NCI-H2029 (cell line): ENCODE results near the gene MLST8.

ENCODE experiments used
- DNase-seq: peaks from one replicate; lab custom pipeline; 2025; lab: John Stamatoyannopoulos, UW

MLST8 gene

DNA sequence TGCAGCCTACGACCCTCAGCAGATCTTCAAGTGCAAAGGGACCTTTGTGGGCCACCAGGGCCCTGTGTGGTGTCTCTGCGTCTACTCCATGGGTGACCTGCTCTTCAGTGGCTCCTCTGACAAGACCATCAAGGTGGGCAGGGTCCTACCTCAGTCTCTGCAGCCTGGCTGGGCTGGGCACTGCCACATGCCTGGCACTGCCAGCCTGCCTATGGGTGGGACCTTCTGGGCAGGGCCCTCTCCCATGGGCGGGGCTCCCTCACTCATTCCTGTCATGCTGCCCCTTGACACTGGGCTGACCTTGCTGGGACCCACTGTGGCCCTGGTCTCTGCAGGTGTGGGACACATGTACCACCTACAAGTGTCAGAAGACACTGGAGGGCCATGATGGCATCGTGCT is 31.3 kb upstream of the MLST8 start:
- DNase-seq: no peak

DNA sequence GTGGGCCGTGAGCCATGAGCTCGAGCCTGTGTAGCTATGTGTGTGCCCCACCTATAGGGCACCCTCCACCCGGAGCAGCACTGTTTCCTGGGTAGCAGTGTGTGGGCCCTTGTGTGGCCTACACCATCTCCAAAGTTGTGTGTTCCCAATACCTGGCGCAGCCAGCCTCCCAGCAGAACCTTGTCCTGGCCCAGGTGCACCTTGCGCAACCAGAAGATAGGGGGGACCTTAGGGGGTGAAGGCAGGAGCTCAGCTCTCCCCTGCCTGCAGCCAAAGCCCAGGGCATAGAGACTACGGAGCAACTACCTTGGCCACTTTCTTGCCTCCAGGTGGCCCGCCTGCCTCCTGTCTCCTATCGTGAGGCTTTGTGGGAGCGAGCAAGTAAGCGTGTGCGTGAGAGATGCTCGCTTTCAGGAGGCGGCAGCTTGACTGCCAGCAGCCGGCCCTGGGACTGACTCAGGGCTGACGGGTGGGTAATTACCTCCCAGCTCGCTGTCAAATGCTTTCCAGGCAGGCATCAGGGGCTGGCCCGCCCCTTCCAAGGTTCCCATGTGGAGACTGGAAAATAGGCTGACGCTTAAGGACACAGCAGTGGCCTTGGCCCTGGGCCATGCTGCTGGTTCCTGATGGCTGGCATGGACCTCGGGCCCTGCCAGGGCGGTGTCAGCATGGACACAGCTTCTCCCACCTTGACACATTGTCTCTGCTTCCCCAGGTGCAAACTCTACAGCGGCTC is 30.7 kb upstream of the MLST8 start:
- no peak for DNase-seq

- DNase-seq: no peak
Measured at GRCh38 chr16:2175454-2175853, 29.8 kb upstream of the MLST8 start.

- DNase-seq: no peak
Measured at GRCh38 chr16:2176047-2176446, 29.2 kb upstream of the MLST8 start.

- no peak for DNase-seq
Measured at GRCh38 chr16:2177101-2177500, 28.2 kb upstream of the MLST8 start.

DNA sequence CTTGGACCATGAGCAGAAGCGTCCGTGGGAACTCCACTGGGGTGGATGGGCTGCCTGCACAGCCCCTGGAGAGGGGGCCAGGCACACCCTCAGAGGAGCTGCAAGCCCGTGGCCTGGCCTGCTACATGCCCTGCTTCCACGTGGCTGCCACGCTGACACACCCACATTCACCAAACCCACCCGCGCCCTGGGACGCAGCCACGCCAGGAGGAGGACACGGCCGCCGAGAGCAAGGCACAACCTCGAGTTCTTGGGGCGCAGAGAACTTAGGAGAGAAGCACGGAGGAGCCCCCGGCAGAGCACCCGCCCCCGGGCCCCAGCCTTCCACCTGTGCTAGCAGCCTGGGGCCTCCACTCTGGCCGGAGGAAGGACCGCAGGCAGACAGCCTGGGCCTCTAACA is 27.7 kb upstream of the MLST8 start:
- DNase-seq: no peak

- no peak for DNase-seq
Measured at GRCh38 chr16:2178321-2179106, 26.7 kb upstream of the MLST8 start.

GRCh38 chr16:2179107-2179501 is 26.1 kb upstream of the MLST8 start:
- DNase-seq: no peak

DNA sequence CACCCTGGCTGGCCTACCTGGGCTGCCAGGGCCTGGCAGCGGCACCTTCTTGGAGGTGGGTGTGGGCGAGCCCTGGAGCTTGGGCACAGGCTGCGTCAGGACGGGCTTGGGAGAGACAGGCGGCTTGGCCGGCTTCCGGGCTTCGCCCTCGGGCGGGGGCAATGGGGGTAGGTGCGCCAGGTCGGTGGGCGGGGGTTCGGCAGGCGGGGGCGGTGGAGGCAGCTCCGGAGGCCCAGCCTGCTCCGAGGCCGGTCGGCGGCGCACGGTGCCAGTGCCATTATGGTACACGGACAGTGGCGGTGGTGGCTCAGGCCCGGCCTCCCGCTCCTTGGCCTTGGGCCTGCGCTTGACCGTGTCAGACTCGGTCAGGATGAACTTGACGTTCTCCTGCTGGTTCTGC is 25.7 kb upstream of the MLST8 start:
- no peak for DNase-seq

DNA sequence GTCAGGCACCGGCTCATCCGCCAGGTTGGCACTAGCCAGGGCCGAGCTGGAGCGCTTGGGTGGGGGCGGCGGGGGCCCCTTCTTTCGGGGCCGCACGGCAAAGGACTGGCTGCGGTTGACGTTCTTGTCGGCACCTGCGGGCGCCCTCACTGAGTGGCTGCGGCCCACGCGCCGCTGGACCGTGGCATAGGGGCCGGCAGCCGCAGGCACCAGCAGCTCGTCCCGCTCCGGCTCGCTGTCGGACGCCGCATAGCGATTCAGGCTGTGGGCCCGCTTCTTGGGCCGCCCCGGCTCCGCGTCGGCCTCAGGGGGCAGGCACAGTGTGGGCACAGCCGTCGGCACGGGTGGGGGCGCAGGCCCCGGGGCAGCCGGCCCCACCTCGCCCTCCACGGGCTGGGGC is 24.8 kb upstream of the MLST8 start:
- no peak for DNase-seq

DNA sequence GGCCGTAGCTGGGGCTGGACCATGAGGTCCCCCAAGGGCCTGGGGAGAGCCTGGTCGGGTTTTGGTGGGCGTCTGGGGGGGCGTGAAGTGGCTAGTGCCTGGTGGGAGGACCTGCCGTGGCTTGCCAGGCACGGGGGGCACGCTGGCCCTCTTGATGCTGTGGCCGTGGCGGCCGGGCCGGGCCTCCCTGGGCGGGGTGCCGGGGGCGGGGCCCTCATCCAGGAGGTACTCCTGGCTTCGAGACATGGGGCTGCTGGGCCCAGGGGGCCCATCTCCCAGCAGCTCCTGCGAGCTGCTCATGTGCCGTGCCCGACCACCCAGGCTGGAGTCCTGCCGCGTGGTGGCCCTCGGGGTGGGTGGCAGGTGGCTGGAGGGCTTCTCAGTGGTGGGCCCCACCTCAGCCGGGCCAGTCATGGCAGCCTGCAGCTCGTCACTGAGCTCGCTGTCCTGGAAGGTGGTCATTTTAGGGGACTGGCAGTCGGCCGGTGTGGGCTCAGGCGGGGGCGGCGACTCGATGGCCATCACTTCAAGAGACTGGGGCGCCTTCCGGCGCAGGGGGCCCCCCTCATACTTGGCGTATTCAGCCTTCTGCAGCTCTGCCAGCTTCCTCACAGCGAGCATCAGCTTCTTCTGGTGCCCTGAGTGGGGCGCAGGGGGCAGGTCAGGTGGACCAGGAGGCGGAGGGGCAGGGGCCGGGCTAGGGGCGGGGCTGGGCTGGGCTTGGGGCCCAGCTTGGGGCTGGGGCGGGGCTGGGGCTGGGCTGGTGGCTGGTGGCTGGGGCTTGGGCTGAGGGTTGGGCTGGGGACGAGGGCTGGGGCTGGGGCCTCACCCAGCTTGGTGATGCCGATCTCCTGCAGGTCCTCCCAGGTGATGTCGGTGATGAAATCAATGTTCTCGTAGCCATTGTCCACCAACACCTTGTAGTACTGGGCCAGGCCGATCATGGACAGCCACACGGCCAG is 24.0 kb upstream of the MLST8 start:
- DNase-seq: no peak

DNA sequence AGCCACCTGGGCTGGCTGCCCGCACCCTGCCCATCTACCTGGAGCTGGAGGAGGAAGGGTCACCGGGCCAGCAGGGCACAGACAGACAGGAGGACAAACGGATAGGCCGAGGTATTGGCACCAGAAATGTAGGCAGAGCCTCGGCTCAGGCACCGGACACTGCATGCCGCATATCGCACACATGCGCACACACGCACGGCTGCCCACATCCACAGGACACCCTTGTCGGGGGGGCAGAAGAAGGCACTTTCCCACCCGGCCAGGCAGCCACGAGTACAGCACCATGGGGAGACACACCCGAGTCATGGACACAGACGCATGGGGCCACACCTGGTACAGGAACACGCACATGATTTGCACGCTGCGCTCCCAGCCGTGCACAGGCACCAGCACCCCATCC is 23.3 kb upstream of the MLST8 start:
- DNase-seq: no peak

DNA sequence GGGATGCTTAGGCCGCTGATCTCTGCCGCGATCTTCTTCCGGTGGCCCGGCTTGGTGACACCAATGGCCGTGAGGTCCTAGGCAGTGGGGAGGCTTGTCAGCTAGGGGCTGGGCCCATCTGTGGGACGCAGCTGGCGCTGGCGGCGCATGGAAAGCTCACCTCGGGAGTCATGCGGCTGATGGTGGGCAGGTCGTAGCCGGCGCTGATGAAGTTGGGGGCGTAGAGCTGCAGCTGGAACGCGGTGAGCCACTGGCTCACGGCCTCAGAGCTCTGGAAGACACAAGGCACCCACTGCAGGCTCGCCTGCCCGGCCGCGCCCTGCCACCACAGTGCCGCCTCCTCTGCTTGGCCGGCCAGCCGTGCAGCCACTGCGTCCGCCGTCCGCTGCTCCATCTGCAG is 21.6 kb upstream of the MLST8 start:
- no peak for DNase-seq

- no peak for DNase-seq
Measured at GRCh38 chr16:2184346-2184745, 20.9 kb upstream of the MLST8 start.

DNA sequence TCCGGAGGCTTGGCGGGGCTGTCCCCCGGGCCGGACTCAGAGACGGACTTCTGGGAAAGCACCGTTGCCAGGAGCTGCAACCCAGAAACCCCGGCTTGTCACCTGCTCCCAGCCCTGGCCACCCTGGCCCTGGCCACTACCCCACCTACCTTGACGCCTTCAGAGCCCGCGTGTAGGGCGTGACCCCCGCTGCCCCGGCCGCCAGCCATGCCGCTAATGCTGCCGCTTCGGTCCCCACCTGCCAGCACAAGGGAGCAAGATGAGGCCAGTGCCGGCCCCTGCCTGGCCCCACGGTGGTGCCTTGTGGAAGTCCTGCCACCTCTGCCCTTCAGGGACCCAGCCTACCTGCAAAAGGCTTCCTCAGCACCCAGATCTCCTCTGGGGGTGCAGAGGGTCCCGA is 20.3 kb upstream of the MLST8 start:
- no peak for DNase-seq

DNA sequence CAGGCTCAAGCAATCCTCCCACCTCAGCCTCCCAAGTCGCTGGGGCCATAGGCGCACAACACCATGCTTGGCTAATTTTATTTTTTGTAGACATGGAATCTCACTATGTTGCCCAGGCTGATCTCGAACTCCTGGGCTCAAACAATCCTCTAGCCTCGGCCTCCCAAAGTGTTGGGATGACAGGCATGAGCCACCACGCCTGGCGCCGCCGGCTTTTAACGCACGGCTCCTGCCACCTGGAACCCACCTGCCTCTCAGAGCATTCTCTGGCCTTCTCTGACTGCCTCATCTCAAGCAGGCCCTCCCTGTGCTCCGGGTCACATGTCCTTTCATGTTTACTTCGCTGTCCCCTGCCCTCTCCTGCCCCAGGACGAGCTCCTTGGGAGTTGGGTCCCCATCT is 19.2 kb upstream of the MLST8 start:
- no peak for DNase-seq

- DNase-seq: no peak
Measured at GRCh38 chr16:2186505-2186904, 18.7 kb upstream of the MLST8 start.

- DNase-seq: no peak
Measured at GRCh38 chr16:2187212-2187611, 18.0 kb upstream of the MLST8 start.

GRCh38 chr16:2188395-2188794 is 16.9 kb upstream of the MLST8 start:
- no peak for DNase-seq

DNA sequence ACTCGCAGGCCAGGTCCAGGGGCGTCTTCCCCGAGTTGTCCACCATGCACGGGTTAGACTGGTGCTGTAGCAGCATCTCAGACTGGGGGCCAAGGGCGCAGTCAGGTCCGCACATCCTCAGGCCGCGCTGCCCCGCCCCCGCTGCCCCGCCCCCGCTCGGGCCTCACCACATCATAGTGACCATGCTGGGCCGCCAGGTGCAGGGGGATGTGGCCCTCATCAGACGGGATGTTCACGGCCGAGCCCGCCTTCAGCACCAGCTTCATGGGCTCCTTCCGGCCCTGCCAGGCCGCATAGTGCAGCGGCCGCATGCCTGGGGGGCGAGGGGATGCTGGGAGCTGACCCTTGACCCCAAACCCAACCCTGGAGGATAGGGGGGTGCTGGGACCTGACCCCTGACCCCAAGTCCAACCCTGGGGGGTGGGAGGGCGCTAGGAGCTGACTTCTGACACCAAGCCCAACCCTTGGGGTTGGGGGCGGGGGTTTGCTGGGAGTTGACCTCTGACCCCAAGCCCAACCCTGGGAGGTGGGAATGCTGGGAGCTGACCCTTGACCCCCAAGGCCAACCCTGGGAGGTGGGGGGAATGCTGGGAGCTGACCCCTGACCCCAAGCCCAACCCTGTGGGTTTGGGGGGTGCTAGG is 15.9 kb upstream of the MLST8 start:
- DNase-seq: no peak

DNA sequence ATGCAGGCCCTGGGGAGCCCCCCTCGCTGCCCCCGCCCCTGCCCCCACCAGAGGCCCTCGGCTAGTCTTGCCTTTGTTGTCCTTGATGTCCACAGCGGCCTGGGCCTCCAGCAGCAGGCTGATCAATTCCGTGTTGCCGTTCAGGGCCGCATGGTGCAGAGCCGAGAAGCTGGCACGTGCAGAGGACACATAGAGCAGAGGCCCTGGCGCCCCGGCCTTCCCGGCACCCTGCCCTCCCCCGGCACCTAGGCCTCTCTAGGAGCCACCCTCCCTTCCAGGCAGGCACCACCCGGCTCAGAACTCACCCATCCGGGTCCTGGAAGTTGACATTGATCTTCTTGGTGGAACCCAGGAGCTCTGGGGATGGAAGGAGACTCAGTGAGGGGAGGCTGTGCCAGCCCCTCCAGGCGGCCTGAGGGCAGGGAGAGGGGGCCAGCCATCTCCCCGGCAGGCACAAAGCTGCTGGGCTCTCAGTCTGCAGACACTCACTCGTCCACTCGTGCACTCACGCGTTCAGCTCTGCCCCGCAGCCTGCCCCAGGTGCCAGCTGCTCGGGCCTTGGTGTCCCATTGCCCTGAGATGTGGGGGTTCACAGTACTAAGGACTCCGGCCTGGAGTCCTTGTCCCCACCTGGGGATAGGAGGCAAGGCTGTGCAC is 15.1 kb upstream of the MLST8 start:
- DNase-seq: no peak
